MM.1S (cell line): Measurements from ENCODE around the gene BPGM.
A peak's percentile ranks its signal among the peaks of the same experiment; 100 is the strongest.

Experiments
- DNase-seq: peaks from one replicate; pipeline ENCODE4 v3.0.0-alpha.2; 2015
- H2AFZ ChIP-seq: fragments of 300-600 bp; sonication (generic); 2 replicates; pipeline ENCODE4 v1.6.0; 2016; ENCODE audit warnings: antibody characterized with exemption, low read length
- H3F3A ChIP-seq: fragments of 300-600 bp; sonication (generic); 2 replicates; pipeline ENCODE4 v1.6.1; 2016; ENCODE audit warnings: mild to moderate bottlenecking, antibody characterized with exemption, low read length, moderate library complexity, mixed read lengths; ENCODE audit not compliant: insufficient read depth
- H3K27ac ChIP-seq: fragments of 300-600 bp; sonication (generic); 2 replicates; pipeline ENCODE4 v1.5.1; 2016; ENCODE audit warnings: mild to moderate bottlenecking, low read length
- H3K27me3 ChIP-seq: fragments of 300-600 bp; sonication (generic); replicated peaks from 2 replicates; pipeline ENCODE4 v1.6.0; 2016; ENCODE audit warnings: low read length; ENCODE audit not compliant: insufficient read depth
- H3K36me3 ChIP-seq: fragments of 300-600 bp; sonication (generic); replicated peaks from 2 replicates; pipeline ENCODE4 v1.6.1; 2016; ENCODE audit warnings: mild to moderate bottlenecking, low read length, mixed read lengths; ENCODE audit not compliant: insufficient read depth
- H3K4me1 ChIP-seq: fragments of 300-600 bp; sonication (generic); 2 replicates; pipeline ENCODE4 v1.6.1; 2016; ENCODE audit warnings: low read length, mixed read lengths
- H3K4me2 ChIP-seq: fragments of 300-600 bp; sonication (generic); 2 replicates; pipeline ENCODE4 v1.6.0; 2016; ENCODE audit warnings: low read depth, low read length
- H3K4me3 ChIP-seq: fragments of 300-600 bp; sonication (generic); 2 replicates; pipeline ENCODE4 v1.5.1; 2016; ENCODE audit warnings: low read length, mixed read lengths
- H3K79me2 ChIP-seq: fragments of 300-600 bp; sonication (generic); 2 replicates; pipeline ENCODE4 v1.6.1; 2016; ENCODE audit warnings: mixed run types, low read length, mixed read lengths
- H3K9ac ChIP-seq: fragments of 300-600 bp; sonication (generic); 2 replicates; pipeline ENCODE4 v1.6.1; 2016; ENCODE audit warnings: low read length, mixed read lengths
- H3K9me2 ChIP-seq: fragments of 300-600 bp; sonication (generic); replicated peaks from 2 replicates; pipeline ENCODE4 v1.6.1; 2016; ENCODE audit warnings: mild to moderate bottlenecking, low read length, mixed read lengths; ENCODE audit not compliant: insufficient read depth
- H3K9me3 ChIP-seq: fragments of 300-600 bp; sonication (generic); replicated peaks from 2 replicates; pipeline ENCODE4 v1.6.1; 2016; ENCODE audit warnings: mild to moderate bottlenecking, low read length, mixed read lengths; ENCODE audit not compliant: insufficient read depth
- H4K20me1 ChIP-seq: fragments of 300-600 bp; sonication (generic); 2 replicates; pipeline ENCODE4 v1.6.1; 2016; ENCODE audit warnings: mild to moderate bottlenecking, low read length, moderate library complexity, mixed read lengths; ENCODE audit not compliant: insufficient read depth
- CTCF ChIP-seq: fragments of 300-600 bp; sonication (generic); IDR thresholded peaks from 2 replicates; pipeline ENCODE4 v1.5.1; 2016; ENCODE audit warnings: antibody characterized with exemption, low read length, mixed read lengths
- EZH2 ChIP-seq: fragments of 300-600 bp; sonication (generic); optimal IDR thresholded peaks from 2 replicates; pipeline ENCODE3; 2017; ENCODE audit warnings: low read depth, mild to moderate bottlenecking, antibody characterized with exemption, low read length, mixed read lengths
- EZH2phosphoT487 ChIP-seq: fragments of 300-600 bp; sonication (generic); IDR thresholded peaks from 2 replicates; pipeline ENCODE4 v1.6.1; 2018; ENCODE audit warnings: antibody characterized with exemption, low read length

Gene BPGM

GRCh38 chr7:134646425-134647305, at the start of gene BPGM:
TSS of gene BPGM (plus strand) at chr7:134646853. CDS start at chr7:134661508, 14,655 bp downstream.
- H3K9ac ChIP-seq = peak within 1 kb of the TSS; percentile 69
- no peaks in the 10 kb centered on the region for H3K27me3 ChIP-seq
- H4K20me1 ChIP-seq = no peaks in the 10 kb centered on the region
- H3K4me1 ChIP-seq = 0 out of 2 replicates have a peak, but pooled peaks cover 5% of the 10 kb centered on the region
- H3F3A ChIP-seq = peaks cover 15% of the 10 kb centered on the region
- H3K9me2 ChIP-seq = no peaks in the 10 kb centered on the region
- H3K9me3 ChIP-seq = no peaks in the 10 kb centered on the region
- H3K4me2 ChIP-seq = peak within 1 kb of the TSS; percentile 83
- H3K79me2 ChIP-seq = peaks cover 13% of the 10 kb centered on the region
- peak within 1 kb of the TSS; percentile 78 for H3K4me3 ChIP-seq
- peak within 1 kb of the TSS; percentile 43; the same call in 1 of the 2 replicates for H3K27ac ChIP-seq
- peak; percentile 100 for DNase-seq
- H2AFZ ChIP-seq = peak within 1 kb of the TSS; percentile 89
- no peaks in the 10 kb centered on the region for H3K36me3 ChIP-seq
- TF ChIP-seq CTCF (peak; percentile 86), EZH2phosphoT487 (no peak)

- Histone ChIP-seq H3K9me3 (no peaks in the 10 kb centered on the region), H3K4me2 (no peak overlapping the region), H2AFZ (no peak overlapping the region), H4K20me1 (no peaks in the 10 kb centered on the region), H3F3A (no peaks in the 10 kb centered on the region), H3K4me3 (no peak overlapping the region), H3K27me3 (no peaks in the 10 kb centered on the region), H3K79me2 (no peaks in the 10 kb centered on the region), H3K9ac (no peak overlapping the region), H3K4me1 (no peaks in the 10 kb centered on the region), H3K9me2 (no peaks in the 10 kb centered on the region), H3K27ac (no peak overlapping the region), H3K36me3 (no peaks in the 10 kb centered on the region)
- TF ChIP-seq EZH2phosphoT487 = no peak
- no peak for TF ChIP-seq EZH2
- no peak for TF ChIP-seq CTCF
- no peak for DNase-seq
Observed at GRCh38 chr7:134599371-134599770, 47.3 kb upstream of the BPGM start.

GRCh38 chr7:134601459-134601858, 45.2 kb upstream of the BPGM start:
- Histone ChIP-seq H3K36me3 (no peaks in the 10 kb centered on the region), H3F3A (no peaks in the 10 kb centered on the region), H3K79me2 (no peaks in the 10 kb centered on the region), H3K9me3 (no peaks in the 10 kb centered on the region), H3K27ac (no peak overlapping the region), H3K9ac (no peak overlapping the region), H3K4me3 (no peak overlapping the region), H4K20me1 (no peaks in the 10 kb centered on the region), H3K9me2 (no peaks in the 10 kb centered on the region), H2AFZ (no peak overlapping the region), H3K4me2 (no peak overlapping the region), H3K4me1 (no peaks in the 10 kb centered on the region), H3K27me3 (no peaks in the 10 kb centered on the region)
- TF ChIP-seq CTCF (no peak), EZH2phosphoT487 (no peak), EZH2 (no peak)
- DNase-seq = no peak
